ENCODE results near the gene TEX261.
A peak's percentile ranks its signal among the peaks of the same experiment; 100 is the strongest.
"Not testable (repeated sequence)": the region's sequence is repeated elsewhere in the genome, so short reads cannot be mapped to it uniquely, and the experiment has no call there.

Gene TEX261

DNA sequence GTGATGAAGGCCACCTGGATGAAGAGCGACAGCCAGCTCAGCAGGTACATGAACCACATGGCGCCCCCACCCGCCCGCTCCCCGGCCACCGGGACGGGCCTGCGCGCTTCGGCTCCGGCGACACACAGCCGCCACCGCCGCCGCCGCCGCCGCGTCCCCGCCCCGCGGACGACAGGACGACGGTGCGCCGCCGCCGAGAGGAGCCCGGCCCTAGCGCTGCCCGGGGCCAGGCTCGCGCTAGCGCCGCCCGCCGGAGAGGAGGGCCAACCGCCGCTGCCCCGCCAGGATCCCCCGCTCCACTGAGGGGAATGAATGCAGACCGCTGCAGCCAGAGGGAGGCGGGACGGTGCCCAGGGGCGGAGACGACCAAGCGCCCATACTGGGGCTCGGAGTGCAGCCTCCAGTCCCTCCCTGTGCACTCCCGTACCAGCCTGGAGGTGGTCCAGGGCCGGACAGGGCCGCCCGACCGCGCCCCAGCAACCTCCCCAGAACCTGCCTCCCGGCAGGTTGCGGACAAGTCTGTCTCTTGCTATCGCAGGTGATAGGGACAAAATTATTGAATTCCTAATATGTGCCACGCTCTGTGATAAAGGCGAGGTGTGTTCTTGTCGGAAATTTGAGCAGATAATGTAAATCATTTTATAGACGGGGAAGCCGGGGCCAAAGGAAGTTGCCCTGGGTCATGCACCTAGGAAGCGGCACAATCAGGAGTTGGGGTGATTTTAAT lies at the start of gene TEX261:
Gene TEX261, minus strand, starts transcription at position 175 of the 727 bp plus-strand sequence. Its CDS starts 116 bp downstream, at position 59.
- DNase-seq (ENCODE audit: low read depth, low spot score) = peak; percentile 46

DNA sequence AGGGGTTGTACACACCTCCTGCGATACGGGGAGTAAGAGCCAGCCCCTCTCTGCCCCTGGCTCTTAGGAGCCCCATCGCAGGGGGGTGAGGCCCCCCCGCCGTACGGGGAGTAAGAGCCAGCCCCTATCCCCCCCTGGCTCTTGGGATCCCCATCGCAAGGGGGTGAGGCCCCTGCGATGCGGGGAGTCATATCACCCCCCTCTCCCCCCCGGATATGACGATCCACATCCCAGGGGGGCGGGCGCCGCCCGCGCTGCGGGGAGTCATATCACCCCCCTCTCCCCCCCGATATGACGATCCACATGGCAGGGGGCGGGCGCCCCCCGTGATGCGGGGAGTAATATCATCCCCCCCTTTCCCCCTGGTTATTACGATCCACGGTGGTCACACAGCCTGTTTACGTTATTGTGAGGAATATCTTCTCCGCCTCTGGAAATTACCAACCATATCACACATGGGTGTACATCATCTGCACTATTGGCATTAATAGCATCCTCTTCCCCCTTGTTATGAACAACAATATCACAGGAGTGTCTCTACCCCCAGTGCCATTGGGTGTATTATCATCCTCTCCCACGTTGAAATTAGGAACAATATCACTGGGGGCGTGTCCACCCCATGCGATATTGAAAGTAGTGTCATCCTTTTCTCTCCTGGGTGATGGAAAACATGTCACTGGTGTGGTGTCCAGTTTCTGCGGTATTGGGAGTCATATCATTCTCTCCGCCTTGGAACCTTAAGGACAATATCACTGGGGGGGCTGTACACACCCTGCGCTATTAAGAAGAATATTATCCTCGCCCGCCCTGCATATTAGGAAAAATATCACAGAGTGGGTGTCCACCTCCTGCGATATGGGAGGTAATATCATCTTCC lies 49.1 kb upstream of the TEX261 start:
- DNase-seq (ENCODE audit: low read depth, low spot score) = no peak

DNA sequence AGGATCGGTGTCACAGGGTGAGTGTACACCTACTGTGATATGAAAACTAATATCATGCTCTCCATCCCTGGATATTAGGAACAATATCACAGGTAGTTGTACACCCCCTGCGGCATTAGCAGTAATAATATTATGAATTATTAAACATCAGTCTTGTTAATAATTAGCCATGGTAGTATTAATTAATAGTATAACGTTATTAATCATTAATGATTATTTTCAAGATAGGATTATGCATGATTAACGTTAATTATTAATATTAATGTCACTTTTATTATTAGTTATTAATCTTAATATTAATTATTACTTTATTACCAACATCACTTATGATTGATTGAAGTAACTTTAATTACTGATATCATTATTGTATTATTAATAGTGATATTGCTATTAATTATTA lies 47.6 kb upstream of the TEX261 start:
- DNase-seq (ENCODE audit: low read depth, low spot score) = no peak

DNA sequence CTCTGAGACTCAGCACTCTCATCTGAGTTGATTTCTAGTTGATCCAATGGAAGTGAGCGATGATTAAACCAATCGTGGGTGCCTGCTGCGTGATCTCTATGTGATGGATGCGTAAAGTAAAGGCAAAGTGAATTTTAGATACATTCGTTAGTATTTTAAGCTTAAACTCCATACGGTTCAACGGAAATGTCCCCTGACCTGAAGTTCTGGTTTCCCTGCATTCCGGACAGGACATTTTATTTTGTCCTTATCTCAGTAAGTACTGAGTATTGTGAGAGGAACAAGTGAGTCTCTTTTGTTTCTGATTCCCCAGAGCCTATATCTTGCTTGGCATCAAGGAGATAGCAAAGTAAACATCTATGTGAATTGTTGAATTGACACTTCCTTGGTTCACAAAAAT lies 41.6 kb upstream of the TEX261 start:
- not testable (repeated sequence) for DNase-seq (ENCODE audit: low read depth, low spot score)

DNA sequence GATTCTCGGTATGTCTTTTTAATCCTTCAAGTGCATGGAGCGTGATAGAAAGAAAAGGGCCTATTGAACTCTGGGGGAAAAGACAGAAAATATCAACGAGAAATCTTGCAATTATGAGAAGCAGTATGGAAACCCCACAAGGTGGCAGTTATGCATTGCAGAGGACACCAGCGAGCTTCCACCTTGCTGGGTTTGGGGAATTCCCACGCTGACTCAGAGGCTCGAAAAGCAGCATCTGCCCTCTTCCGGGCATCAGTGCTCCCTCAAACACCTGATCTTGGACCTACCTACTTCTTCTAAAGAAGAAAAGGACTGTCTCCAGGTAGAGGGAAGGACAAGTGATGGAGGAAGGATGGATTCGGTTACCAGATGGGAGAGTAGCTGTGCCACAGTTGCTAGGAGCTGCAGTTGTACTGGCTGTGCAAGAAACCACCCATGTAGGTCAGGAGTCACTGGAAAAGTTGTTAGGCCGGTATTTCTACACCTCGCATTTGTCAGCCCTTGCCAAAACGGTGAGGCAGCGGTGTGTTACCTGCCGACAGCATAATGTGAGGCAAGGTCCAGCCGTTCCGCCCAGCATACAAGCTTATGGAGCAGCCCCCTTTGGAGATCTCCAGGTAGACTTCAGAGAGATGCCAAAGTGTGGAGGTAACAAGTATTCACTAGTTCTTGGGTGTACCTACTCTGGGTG lies 29.0 kb upstream of the TEX261 start:
- not testable (repeated sequence) for DNase-seq (ENCODE audit: low read depth, low spot score)

DNA sequence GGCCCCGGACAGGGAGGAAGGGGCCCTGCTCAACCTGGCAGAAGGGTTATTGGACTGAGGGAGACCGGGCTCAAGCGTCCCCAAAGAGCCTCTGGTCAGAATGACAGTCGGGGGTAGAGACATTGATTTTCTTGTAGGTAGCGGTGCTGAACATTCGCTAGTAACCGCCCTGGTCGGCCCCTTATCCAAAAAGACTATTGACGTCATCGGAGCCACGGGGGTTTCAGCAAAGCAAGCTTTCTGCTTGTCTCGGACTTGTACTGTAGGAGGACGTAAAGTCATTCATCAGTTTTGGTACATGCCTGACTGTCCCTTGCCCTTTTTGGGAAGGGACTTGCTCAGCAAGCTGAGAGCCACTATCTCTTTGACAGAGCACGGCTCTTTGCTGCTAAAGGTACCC lies 26.7 kb upstream of the TEX261 start:
- not testable (repeated sequence) for DNase-seq (ENCODE audit: low read depth, low spot score)

DNA sequence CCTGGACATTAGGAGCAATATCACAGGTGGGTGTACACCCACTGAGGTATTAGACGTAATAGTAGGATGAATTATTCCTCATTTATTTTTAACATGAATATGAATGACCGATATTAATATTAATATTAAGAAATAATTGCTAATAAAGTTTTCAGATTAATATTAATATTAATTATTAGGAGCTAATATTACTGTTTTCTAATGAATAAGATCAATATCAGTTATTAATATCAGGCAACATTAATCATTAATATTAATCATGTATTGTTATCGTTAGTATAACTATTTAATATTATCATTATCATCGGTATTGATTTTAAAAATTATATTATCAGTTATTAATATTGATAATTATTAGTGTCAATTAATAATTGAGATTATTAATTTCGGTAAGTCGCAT lies 25.3 kb upstream of the TEX261 start:
- not testable (repeated sequence) for DNase-seq (ENCODE audit: low read depth, low spot score)

DNA sequence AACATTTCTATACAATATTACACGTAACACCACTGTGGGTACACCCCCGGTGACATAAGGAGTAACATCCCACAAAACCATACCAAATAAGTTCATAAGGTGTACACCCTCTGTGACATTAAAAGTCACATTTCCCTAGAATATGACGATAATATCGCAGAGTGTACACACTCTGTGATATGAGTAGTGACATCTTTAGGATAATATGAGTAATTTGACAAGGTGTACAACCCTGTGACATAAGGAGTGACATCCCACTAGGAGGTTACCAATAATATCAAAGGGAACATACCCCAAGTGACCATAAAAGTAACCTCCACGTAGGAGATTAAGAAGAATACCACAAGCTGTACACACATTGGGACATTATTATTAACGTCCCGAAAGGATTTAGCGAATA lies 24.0 kb upstream of the TEX261 start:
- DNase-seq (ENCODE audit: low read depth, low spot score) = no peak

DNA sequence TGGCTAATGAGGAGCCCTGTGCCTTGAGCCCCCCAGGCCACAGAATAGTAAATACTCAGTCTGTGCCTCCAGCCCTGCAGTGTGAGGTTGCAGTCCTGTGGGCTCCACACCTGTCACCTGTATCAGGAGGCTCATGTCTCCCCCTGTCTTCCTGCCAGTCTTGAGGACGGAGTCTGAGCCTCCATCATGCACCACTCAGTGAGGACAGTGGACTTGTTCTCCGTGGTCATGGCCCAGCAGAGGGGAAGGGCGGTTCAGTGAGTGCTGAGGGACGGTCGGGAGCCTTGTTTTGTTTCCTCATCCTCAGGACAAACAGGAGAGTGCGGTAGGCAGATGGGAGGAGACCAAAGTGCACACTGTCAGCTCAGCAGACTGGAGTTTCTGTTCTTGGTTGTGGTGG lies 17.1 kb upstream of the TEX261 start:
- DNase-seq (ENCODE audit: low read depth, low spot score) = not testable (repeated sequence)

DNA sequence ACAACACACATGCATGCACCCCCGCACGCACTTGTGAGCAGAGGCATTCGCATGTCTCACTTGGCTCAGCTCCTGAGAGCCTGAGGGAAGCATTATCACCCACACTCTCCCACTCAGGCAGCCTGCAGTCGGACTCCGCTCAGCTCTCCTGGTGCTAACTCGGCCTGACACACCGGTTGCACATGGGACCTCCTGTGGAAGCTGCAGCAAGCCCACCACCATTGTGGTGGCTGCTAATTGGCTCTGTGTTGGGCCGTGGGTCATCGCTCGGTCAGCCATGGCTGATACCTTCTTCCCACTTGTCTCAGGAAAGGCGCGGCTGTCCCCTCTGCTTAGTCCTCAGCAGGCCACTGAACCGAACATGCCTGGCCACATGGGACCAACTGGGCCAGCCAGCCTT lies 13.7 kb upstream of the TEX261 start:
- DNase-seq (ENCODE audit: low read depth, low spot score) = no peak

DNA sequence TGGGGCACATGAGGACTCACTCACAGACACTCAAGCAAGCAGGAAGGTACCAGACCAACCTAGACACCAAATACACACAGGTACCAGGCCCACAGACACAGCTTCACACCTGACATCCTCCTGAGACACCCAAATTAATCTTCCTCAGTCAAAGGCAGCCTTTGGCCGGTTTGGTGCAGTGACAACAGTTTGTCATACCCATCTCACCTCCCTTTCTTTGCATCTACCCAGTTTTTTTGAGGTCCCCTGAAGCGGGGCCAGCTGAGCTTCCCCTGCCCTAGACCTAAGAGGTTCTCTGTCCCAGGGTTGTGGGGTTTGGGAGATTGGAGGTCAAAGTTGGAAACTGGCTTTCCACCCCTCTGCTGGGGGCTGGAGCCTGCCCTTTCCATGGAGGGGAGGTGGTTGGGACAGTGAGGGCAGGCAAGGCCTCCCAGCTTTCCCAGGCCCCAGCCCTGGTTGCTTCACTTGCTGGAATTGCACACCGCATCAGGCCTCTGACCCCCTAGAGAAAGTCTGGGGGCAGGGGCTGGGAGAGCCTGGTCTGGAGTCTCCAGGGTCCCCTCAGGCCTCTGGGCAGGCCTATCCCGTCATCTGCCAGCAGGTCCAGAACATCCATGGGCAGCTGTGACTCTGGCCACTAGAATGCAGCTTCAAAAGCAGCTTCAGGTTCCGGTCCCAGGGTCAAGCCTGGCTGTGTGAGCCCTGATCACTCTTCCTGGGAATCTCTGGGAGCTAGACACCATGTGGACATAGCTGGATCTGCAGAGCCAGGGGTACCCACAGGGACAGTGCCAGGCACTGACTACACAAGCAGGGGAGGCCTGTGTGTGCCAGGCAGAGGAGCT lies 12.5 kb upstream of the TEX261 start:
- DNase-seq (ENCODE audit: low read depth, low spot score) = no peak

DNA sequence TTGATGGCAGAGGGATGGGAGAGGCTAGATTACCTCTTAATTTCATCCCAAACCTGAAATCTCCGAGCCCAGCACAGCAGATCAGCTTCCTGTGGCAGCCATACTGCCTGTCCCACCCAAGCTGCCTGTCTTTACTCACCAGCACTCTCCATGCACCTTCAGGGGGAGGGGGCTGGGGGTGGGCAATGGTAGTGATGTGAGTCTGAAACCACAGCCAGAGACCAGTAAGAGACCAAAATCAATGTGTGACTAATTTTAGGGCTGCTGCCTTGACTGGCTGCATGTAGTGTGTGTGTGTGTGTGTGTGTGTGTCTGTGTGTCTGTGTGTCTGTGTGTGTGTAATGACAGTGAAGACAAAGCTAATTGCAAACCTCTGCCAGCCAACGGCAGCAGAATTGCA lies 11.7 kb upstream of the TEX261 start:
- DNase-seq (ENCODE audit: low read depth, low spot score) = no peak

DNA sequence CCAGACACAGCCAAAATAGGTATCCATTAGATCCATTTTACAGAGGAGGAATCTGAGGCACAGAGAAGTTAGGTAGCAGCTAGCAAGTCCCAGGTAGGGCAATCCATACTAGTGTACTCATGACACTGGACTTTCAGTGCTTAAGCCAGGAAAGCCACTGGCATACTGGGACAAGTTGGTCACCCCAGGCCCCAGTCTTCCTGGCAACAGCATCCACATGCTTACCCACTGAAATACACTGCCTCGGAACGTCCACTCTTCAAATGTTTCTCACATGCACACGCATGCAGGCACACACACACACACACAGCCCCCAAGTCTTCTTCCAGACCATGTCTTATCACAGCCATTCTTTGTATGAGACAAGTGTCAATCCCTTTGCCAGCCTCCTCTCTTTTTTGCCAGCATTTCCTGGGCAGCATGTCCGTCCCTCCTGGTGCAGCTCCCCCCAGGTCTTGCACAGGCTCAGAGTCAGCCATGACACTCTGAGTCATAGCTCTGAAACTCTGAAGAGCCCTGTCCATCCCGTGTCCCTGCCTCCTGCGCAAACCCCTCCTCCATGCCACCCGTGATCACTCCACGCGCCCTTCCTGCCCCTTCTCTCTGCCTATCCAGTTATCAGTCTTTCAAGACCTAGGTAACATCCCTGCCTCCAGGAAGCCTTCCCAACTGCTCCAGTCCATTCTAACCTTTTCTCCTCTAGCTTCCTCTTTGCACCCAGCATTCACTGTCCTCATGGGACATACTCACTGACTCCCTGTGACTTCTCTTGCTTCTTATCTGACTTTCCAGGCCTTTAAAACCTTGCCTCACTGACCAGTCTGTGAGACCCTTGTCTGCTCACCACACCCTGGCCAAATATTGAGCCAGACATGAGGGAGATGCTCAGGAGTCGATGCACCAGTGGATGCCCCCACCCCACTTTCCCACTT lies 10.9 kb upstream of the TEX261 start:
- DNase-seq (ENCODE audit: low read depth, low spot score) = no peak

DNA sequence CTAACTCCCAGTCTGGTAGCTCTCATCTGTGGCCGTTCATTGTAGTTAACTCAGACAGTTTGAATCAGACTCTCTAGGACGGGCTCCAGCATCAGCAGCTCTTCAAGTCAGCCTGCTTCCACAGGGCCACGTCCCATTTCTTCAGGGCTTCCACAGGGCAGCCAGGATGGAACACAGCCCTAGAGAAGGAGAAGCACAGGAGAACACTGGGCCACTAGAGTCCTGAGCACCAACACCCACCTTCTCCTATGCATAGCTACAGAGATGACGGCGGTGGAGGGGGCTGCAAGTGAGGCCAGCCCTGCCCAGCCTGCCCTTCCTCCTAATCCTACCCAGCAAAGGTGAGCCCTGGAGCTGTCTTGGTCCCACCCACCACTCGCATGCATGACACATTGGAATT lies 10.2 kb upstream of the TEX261 start:
- no peak for DNase-seq (ENCODE audit: low read depth, low spot score)

DNA sequence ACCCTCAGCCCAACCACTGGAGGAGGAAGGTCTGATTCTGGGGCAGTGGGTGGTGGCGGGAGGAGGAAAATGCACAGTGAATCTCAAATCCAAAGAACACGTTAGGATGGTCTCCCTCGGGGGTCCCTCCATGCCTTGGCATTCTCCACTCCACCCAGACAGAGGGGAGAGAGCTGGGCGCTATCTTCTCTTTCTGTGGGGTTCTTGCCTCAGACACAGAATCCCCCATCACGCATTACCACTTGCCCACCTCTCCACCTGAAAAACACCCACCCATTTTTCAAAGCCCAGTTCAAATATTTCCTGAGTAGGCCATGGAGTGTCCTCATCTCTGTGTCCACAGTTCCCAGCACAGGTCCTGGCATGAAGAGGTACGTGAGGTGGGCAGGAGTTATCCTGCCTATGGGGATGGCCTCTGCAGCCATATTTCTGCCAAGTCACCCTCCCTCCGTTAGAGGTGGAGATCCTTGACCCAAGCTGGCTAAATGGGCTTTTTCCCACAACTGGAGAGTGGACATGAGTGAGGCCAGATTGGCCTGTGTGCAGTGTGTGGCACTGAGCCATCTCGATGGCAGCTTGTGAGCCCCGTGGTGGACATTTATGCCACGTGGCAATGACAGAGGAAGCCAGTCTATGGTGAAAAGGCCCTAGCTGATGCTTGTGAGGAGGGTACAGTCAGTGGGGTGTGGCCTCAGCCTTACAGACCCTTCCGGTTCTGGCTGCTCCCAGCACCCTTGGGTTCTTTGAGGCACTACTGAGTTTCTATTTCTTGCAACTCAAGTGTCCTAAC lies 9.5 kb upstream of the TEX261 start:
- no peak for DNase-seq (ENCODE audit: low read depth, low spot score)

DNA sequence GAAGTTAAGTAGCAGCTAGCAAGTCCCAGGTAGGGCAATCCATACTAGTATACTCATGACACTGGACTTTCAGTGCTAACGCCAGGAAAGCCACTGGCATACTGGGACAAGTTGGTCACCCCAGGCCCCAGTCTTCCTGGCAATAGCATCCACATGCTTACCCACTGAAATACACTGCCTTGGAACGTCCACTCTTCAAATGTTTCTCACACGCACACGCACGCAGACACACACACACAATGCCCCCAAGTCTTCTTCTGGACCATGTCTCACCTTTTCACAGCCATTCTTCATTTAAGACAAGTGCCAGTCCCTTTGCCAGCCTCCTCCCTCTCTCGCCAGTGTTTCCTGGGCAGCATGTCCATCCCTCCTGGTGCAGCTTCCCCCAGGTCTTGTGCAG lies 8.7 kb upstream of the TEX261 start:
- no peak for DNase-seq (ENCODE audit: low read depth, low spot score)

DNA sequence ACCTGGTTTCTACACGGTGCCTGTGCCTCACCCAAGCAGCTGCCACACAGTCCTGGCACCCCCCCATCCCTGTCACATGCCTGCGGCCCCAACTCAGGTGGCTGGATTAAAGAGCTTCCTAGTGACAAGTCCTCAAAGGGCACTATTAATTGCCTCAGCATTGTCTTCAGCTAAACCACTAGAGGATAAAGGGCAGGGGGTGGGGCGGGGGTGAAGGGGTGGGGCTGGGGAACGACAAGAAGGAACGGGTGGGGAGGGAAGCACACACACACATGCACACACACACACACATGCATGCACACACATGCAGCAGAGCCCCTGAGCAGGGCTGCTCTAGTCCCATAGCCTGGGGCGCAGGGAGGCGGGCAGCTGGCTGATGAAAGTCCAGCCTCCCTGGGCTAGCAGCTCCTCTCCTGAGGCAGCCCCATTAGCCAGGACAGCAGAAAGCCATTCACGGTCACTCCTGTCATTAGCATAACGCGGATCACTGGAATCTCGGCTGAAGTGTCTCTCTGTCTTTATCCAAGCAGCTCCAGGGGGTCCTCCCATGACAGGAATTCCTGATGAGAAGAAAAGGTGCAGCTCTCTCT lies 7.4 kb upstream of the TEX261 start:
- DNase-seq (ENCODE audit: low read depth, low spot score) = no peak

DNA sequence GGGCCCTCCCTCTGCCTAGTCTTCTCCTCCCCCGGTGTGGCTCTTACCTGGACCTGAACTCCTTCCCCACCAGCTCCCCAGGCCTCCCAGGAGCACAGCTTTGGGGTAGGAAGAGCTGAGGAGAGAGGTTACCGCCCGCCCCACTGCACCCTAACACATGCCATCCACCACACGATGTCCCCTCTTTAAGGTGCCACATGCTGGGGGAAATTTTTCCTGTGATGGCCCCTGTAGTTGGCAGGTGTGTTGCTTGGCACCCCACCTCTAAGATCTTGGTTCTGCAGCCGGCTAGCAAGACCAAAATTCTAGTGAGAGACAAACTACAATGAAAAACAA lies 6.9 kb upstream of the TEX261 start:
- no peak for DNase-seq (ENCODE audit: low read depth, low spot score)

Data from smooth muscle cell of the brain vasculature (primary cell).